HG03521 (cell line): Measurements from ENCODE around the gene FGF9.

Experiments
- ATAC-seq: cut with Tn5 transposase; IDR thresholded peaks from one replicate; pipeline ENCODE4 v1.9.1; 2021; ENCODE audit warnings: mild to moderate bottlenecking, moderate library complexity; ENCODE audit not compliant: unreplicated experiment

Gene FGF9

DNA sequence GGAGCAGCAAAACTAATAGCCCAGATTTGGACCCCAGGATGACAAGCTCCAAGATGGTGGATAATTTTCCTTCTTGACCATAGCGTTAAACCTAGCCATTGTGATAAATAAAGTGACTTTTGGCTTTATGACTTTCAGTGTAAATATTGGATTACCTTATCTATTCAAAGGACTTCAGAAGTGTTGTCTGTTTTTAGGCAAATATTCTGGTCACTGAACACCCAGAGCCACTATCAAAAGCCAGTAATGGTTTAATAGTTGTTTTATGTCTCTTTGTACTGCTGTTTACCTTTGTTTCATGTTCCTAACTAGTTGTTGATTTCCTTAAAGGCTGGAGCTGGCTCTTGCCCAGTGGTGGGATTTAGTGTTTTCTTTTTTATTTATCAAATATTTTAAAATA is 81.6 kb downstream of the FGF9 start:
- no peak for ATAC-seq

DNA sequence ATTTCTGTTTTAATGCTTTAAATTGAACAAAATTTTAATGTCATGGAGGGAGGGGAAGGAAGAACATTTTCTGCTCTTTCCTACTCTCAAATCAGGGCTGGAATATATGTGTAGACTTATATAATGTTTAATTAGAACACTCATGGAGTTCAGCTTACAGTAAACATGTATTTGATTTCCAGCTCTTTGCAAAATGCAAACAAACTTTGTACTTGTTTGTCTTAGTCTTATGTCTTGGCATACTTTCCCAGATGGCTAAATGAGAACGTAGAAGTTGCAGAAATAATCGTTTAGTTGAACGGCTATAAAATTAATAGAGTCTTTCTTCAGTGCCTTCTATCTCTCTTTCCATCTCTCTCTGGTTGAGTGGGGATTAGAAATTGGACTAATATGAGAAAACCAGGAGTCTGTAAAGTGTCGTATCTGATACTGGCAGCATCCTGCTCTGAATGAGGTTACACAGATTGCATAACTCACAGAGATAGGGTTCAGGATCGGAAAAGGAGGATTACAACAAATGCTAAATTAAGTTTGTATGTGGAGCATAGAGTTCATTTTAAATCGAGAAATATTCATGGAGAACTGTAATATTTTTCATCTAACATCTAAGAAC is 82.3 kb downstream of the FGF9 start:
- ATAC-seq = no peak
